GM18861 (cell line): ENCODE data around the gene SUV39H2.
"Not testable (repeated sequence)": the region's sequence is repeated elsewhere in the genome, so short reads cannot be mapped to it uniquely, and the experiment has no call there.

Source experiments
- ATAC-seq: cut with Tn5 transposase; IDR thresholded peaks from one replicate; pipeline ENCODE4 v1.9.1; 2021; ENCODE audit not compliant: unreplicated experiment

Gene SUV39H2

DNA sequence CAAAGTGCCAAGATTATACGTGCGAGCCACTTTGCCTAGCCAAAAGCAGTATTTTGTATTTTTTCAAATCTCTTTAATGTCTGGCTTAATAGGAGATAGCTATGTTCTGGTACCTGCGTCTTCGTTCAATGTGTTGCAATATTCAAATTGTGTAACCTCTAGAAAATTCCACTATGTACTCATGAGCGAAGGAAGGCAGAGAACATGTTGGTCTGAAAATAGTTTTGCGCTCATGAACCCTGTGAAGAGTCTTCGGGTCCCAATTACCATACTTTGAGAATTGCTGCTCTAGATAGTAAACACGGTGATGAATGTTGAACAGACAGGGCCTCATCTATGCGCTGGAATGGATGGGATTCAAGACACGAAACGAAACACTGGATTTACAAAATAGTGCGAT, 2.7 kb upstream of the SUV39H2 start:
- no peak for ATAC-seq

DNA sequence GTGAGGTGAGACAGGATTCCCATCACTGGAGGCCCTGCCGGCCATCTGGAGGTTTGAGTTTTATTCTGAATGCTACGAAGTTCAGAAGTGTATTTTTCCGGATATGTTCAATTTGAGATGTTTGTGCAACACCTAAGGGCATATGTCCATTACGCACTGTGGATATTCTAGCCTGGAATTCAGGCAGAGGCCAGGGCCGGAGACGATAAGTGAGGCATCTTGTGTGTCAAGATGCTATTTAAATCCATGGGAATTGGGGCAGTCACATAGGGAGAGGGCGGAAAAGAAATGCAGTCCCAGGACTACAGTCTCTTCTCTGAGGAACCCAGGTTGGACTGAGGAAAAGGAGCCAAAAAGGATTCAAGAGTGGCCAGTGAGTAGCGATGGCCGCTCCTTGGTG, 1.9 kb upstream of the SUV39H2 start:
- ATAC-seq = no peak

DNA sequence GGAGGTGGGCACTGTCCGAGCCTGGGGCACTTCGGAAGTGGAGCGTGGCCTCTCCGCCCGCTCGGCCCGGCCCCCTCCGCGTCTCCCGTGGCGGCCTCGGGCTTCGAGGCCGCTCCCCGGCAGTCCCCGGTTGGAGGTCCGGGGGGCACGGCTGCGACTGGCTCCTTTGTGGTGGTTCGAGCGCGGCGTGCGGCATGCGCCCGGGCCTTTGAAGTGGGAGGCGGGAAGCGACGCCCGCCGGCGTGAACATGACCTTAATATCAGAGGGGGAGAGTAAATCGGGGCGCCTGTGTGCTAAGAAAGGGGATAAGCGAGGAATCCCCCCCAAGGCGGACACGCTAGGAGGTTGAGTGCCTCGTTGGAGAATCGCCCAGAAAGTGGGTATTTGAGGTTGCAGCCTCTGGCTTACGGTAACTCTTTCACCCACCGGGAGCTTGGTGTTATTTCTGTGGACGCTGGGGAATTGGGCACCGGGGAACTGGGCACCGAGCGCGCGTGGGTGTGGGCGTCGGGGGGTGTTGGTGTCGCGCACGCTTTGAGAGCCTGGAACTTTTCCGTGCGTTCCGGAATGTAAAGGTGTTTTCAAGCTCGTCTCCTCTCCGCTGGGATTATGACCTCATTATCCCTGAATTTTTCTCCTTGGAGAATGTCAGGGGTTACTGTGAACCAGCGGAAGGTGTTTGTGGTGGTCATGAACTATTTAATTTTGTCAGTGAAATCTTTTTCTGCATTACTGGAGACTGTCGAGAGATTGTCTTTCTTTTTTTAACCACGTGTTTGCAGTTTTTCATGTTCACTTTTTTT, 660 bp downstream of the SUV39H2 start:
- no peak for ATAC-seq

DNA sequence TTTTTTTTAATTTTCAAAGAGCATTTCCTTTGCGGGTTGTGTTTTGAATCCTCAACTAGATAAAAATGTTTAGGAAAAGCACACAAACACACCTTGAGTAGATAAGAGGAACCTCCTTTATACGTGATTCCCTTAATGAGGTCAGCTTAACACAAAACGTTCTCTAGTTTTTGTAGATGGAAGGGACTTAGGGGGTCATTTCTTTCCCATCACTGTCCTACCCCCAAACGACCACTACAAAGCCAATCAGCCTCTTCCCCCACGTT, 1.2 kb downstream of the SUV39H2 start:
- no peak for ATAC-seq

DNA sequence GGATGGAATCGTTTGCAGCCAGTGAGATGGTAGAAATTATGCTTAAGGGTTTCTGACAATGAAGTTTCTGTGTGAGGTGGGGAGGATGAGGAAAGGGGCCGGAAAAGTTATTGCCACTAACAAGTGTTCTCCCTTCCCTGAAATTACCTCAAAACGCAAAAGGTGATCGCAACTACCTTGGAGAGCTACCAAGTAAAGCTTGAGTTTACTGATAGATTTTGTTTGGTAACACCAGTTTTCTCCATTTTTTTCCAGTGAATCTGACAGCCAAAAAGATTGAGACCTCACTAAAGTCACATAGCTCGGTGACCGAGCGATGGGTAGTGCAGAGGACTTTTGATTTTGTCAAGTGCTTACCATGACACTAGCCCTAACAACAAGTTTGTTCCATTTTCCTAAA, 1.6 kb downstream of the SUV39H2 start:
- ATAC-seq = no peak

DNA sequence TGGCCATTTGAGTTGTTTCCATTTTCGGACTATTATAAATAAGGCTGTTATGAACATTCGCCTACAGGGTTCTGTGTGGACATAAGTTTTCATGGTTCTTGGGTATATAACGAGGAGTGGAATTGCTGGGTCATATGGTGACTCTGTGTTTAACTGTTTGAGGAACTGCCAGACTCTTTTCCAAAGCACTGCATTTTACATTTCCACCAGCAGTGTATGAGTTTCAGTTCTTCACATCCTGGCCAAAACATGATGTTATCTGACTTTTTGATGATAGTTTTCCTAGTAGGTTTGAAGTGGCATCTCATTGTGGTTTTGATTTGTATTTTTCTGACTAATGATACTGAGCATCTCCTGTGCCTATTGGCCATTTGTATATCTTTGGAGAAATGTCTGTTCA, 5.4 kb downstream of the SUV39H2 start:
- ATAC-seq = no peak

DNA sequence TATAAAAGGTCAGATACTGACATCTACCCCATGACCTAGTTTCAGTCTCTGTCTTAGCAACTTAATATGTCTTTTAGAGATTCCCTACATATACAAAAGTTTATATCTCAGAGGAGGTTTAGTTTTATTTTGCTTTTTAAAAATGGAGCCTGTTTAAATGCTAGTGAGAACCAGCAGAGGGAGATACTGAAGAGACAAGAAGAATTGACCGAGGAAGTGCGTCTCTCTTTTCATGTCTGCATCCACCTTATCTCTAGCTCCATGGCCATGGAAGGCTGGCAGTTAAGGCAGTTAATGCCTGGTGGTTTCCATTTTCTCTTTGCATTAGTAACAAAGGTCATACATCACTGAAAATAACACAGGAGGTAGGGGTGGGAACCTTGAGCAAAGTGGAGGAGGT, 10.7 kb downstream of the SUV39H2 start:
- no peak for ATAC-seq

DNA sequence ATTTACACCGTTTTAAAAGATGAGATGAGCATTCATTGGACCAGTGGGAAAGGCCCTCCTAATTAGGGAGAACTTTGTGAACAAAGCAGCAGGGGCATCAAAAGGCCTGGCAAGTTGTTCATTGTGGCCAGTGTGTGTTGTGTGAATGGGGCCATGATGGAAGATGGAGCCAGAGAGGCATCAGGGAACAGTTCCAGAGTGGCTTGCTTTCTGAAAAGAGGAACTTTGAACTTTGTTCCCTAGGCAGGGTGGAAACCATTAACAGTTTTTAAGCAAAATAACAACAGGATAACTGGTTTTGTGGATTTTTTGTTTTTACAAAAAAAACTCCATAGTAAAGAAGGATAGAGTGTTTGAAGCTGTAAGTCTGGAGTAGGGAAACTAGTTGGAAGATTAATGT, 12.5 kb downstream of the SUV39H2 start:
- ATAC-seq = no peak

DNA sequence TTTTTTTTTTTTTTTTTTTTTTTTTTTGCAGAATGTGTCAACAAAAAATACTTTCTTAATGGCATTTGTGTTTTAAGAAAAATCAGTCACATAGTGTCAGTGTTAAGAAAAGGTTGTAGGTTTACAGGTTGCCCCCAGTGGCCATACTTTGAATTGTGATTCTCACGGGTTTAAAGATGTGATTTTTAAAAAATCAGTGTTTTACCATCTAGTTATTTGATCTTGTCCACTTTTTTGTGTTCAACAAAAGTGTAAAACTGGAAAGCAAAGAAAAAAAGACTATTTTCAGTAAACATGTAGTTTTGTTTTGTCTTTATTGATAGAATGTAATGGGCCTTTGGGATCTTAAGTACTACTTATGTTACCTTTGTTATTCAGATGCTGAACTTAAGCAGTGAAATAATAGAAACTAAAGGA, 25.7 kb downstream of the SUV39H2 start:
- ATAC-seq = peak; percentile 52

DNA sequence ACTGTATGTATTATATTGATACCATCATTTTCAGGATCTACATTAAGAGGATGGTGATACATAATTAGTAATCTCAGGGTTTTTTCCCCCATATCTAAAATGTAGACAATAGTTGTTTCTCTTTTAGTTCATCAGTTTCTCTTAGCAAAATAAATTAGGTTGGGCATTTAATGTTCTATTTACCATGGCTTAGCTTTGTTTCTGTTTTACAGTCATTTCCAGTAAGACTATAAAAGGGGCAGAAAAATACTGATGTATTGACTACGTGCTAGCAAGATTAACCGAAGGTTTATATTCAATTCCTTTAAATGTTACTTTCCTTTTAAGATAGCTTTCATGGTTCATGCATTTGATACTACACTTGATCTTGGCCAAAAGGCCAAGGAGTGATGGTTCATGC, 26.2 kb downstream of the SUV39H2 start:
- no peak for ATAC-seq

DNA sequence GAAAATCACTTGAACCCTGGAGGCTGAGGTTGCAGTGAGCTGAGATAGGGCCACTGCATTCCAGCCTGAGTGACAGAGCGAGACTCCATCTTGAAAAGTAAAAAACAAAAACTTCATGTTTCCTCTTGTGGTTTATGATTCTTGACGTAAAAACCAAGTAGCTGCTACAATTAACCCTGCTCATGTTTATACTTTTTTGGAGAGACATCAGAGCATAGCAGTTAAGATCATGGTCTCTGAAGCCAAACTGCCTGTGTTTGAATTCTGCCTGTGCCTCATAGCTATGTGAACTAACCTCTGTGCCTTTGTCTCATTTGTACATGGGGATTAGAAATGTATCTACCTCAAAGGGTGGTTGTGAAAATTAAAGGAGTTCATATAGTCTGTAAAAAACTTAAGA, 27.2 kb downstream of the SUV39H2 start:
- ATAC-seq = no peak

DNA sequence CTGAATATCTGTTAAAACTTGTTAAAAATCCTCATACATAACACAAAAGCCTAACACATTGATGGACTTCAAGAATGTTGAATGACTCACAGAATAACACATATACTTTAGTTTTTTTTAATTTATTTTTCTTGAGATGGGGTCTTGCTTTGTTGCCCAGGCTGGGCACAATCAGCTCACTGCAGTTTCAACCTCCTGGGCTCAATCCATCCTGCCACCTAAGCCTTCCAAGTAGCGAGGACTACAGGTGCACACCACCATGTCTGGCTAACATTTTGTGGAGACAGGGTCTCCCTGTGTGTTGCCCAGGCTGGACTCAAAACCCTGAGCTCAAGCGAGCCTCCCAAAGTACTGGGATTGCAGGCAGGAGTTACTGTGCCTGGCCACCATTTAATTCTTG, 28.1 kb downstream of the SUV39H2 start:
- no peak for ATAC-seq

DNA sequence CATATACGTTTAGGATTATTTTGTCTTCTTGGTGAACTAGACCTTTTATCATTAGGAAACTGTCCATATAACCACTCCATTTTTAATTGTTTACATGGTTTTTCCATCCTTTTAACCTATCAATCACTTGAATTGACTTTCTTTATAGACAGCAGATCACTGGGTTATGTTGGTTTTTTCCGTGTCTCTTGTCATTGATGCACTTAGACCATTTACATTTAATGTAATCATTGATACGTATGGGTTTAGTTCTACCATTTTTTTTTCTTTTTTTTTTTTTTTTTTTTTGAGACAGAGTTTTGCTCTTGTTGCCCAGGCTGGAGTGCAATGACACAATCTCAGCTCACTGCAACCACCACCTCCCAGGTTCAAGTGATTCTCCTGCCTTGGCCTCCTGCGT, 28.9 kb downstream of the SUV39H2 start:
- ATAC-seq = not testable (repeated sequence)

DNA sequence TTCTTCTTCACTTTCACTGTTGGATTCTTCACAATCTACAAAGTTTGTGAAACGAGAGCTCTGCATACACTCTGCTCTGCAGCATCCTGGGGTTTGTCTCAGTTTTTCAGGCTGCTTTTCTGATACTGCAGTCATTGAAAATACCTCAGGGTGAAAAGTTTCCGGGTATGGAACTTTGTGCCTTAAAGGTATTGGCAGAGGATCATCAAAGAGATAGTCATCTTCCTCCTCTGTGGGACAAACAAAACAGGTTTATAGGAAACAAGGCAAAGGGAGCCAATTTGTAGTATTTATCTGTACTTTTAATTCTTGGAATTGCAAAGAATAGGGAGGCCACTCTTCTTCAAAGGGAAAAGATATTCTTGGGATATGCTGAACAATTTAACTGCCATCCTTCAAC, 30.4 kb downstream of the SUV39H2 start:
- no peak for ATAC-seq

DNA sequence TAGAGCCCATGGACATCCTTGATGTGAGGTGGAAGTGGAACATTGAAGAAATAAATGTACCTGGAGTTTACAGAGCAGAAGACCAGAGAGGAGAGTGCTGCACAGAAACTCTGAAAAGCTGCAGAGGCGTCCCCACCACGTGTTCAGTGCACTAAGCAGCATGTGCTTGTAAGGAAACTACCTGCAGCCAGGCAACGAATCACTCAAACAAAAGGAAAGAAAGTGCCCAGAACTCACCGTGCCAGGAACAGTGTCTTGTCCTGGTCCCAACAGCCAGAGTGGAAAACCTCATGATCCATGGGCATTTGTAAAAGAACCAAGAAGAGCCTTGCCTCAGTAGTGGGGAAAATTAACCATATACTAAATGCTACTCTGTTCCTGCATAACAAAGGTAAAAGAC, 32.3 kb downstream of the SUV39H2 start:
- no peak for ATAC-seq

DNA sequence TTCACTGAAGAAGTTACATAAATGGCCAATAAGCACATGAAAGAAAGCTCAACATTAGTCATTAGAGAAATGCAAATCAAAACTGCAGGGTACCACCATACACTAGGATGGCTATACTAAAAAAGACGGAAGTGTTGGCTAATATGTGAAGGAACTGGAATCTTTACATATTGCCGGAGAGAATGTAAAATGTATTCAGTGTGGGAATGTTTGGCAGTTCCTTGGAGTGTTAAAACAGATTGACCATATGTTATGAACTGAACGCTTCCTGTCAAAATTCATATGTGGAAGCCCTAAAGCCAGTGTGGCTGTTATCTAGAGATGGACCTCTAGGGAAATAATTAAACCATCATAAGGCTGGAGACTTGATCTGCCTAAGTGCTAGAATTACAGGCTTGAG, 33.1 kb downstream of the SUV39H2 start:
- ATAC-seq = no peak

DNA sequence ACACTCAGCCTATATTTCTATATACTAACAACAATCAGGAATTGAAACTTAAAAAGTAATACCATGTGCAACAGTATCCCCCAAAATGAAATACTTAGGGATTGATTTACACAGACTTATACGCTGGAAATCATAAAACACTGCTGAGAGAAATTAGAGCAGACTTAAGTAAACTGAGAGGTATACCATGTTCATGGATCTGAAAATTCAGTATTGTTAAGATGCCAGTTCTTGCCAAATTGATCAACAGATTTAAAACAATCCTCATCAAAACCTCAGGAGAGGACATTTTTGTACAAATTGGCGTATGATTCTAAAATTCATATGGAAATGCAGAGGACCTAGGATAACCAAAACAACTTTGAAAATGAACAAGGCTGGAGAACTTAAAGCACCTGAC, 37.9 kb downstream of the SUV39H2 start:
- ATAC-seq = no peak

DNA sequence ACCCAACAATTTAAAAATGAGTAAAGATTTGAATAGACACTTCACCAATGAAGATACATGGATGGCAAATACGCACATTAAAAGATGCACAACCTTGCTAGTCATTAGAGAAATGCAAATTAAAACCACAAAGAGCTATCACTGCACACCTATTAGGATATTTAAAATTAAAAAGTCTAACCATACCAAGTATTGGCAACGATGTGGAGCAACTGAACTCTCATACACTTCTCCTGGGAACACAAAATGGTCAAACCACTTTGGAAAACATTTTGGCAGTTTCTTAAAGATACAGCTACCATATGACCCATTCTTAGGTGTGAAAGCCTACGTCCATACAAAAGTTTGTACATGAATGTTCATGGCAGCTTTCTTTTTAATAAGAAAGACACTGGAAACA, 39.2 kb downstream of the SUV39H2 start:
- no peak for ATAC-seq

DNA sequence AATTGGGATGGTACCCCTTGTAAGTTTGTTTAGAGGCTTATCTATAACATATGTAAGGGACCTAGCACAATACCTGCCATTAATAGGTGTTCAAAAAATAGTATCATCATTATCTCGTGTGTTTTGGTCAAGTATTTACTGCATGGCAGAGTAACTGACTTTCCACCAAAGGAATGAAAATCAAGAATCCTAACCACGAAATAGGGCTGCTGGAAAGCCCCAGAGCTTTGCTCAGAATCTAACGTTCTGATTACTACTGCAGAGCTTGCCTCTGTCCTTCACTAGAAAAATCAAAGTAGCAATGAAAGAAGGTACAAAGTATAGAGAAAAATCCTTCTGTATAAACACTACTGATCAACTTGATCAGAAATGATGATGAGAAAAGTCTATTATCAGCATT, 40.3 kb downstream of the SUV39H2 start:
- no peak for ATAC-seq

DNA sequence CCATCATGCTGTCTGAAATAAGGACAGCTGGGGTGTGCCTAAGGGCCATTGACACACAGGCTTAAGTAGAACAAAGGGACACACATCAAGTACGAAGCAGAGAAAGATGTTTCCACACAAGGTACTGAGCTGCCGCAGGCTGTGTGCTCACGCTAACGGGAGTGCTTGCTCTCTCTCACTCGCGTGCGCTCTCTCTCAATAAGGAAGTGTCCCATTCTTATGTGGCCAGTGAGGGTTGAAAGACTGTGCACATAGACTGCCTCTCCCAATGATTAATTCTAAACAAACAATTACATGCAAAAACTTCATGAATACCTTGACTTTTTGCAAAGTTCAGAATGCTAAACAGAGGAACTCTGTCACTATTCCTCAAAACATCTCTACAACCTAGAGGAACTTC, 45.3 kb downstream of the SUV39H2 start:
- ATAC-seq = no peak

DNA sequence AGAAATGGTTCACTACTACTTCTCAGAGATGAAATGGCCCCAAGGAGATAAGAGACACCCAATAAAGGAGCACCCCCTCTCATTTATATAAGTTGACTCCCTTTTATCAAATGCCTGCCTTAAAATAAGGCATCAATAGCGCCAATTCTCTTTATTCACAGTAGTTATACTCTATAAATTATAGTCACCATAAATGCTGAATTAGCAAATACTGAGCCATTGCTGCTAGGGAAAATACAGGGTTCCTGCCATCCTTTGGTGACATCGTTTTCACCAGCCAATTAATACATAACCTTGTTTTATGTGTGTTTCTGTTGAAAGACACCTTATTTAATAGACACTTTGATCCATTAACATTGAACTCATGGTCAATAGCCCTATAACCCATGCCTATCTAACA, 46.6 kb downstream of the SUV39H2 start:
- ATAC-seq = no peak

DNA sequence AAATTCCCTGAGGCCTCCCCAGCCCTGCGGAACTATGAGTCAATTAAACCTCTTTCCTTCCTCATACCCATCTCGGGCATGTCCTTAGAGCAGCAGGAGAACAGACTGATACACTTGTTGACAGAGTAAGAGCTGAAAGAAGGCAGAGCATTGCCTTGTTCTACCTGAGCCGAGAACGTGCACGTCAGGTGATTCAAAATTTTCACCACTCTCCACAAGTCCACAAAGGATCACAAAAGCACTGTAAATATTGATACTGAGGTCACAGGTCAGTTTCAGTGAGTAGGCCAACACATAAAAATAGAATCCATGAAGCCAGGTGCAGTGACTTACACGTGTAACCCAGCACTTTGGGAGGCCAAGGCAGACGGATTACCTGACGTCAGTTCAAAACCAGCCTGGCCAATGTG, 47.4 kb downstream of the SUV39H2 start:
- ATAC-seq = no peak

DNA sequence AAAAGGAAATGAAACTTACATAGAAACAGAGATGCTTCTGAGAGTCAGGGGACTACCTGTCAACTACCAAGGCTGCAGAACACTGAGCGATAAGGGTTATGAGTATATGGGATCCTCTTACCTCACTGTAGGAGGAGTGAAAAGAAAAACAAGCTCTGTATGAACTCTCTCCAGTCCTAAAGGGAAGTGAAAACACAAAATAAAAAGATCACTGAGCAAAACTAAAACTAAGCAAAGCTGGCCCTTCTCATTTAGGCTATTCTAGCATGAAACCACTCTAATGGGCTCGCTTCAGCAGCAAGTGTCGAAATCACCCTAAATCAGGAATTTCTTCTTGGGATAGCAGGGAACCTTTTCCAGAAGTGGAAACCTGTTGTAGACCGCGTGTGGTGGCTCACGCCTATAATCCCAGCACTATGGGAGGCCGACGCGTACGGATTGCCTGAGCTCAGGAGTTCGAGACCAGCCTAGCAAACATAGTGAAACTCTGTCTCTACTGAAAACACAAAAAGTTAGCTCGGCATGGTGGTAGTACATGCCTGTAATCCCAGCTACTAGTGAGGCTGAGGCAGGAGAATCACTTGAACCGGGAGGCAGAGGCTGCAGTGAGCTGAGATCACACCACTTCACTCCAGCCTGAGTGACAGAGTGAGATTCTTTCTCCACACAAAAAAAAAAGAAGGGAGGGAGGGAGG, 48.2 kb downstream of the SUV39H2 start:
- peak; percentile 97 for ATAC-seq
